GM23338 (cell line): ENCODE results near the gene MMD. TPM values are rescaled to one million over a fixed set of nuclear protein-coding genes. Genes with fewer than 3 reads are reported as not detected.

ENCODE experiments used
- ATAC-seq: fragments of 200-7000 bp; cut with Tn5 transposase; 3 replicates; pipeline ENCODE4 v1.9.1; 2020
- DNase-seq: peaks from one replicate; pipeline ENCODE4 v3.0.0-alpha.2; 2015; ENCODE audit warnings: low spot score
- H2AFZ ChIP-seq: fragments of 200-600 bp; sonication (generic); 2 replicates; pipeline ENCODE4 v1.8.0; 2016; ENCODE audit warnings: antibody characterized with exemption, mild to moderate bottlenecking, moderate library complexity
- H3F3A ChIP-seq: fragments of 200-600 bp; sonication (generic); replicated peaks from 2 replicates; pipeline ENCODE4 v1.8.0; 2017; ENCODE audit warnings: antibody characterized with exemption, mixed run types, low read depth
- H3K27ac ChIP-seq: fragments of 200-600 bp; sonication (generic); 2 replicates; pipeline ENCODE4 v1.6.1; 2016; ENCODE audit warnings: low read depth
- H3K27me3 ChIP-seq: fragments of 200-600 bp; sonication (generic); 2 replicates; pipeline ENCODE4 v1.8.0; 2016; ENCODE audit warnings: mild to moderate bottlenecking, mixed run types, moderate library complexity; ENCODE audit not compliant: insufficient read depth
- H3K36me3 ChIP-seq: fragments of 200-600 bp; sonication (generic); 2 replicates; pipeline ENCODE4 v1.8.0; 2016; ENCODE audit warnings: mild to moderate bottlenecking; ENCODE audit not compliant: insufficient read depth
- H3K4me1 ChIP-seq: fragments of 200-600 bp; sonication (generic); 2 replicates; pipeline ENCODE4 v1.8.0; 2016; ENCODE audit warnings: mild to moderate bottlenecking, moderate library complexity; ENCODE audit not compliant: insufficient read depth
- H3K4me2 ChIP-seq: fragments of 200-600 bp; sonication (generic); 2 replicates; pipeline ENCODE4 v1.7.1; 2017; ENCODE audit warnings: mixed run types
- H3K4me3 ChIP-seq: fragments of 200-600 bp; sonication (generic); 2 replicates; pipeline ENCODE4 v1.6.1; 2016; ENCODE audit warnings: mixed run types
- H3K79me2 ChIP-seq: fragments of 200-600 bp; sonication (generic); replicated peaks from 2 replicates; pipeline ENCODE4 v1.8.0; 2017; ENCODE audit warnings: mild to moderate bottlenecking; ENCODE audit not compliant: insufficient read depth
- H3K9me2 ChIP-seq: fragments of 200-600 bp; sonication (generic); 2 replicates; pipeline ENCODE4 v1.8.0; 2017; ENCODE audit not compliant: insufficient read depth
- H4K20me1 ChIP-seq: fragments of 200-600 bp; sonication (generic); replicated peaks from 2 replicates; pipeline ENCODE4 v1.8.0; 2017; ENCODE audit warnings: mild to moderate bottlenecking; ENCODE audit not compliant: insufficient read depth
- H3K27ac Mint-ChIP-seq: 2 replicates; pipeline ENCODE4 v1.8.0; 2020; ENCODE audit warnings: inconsistent platforms, mild to moderate bottlenecking, moderate library complexity, mixed read lengths
- H3K27me3 Mint-ChIP-seq: 3 replicates; pipeline ENCODE4 v1.8.0; 2022; ENCODE audit warnings: low read depth, mild to moderate bottlenecking, moderate library complexity, mixed read lengths, inconsistent platforms; ENCODE audit not compliant: insufficient read depth, poor library complexity
- H3K36me3 Mint-ChIP-seq: 3 replicates; pipeline ENCODE4 v1.8.0; 2021; ENCODE audit warnings: low read depth, mild to moderate bottlenecking, inconsistent platforms, moderate library complexity, mixed read lengths
- H3K4me1 Mint-ChIP-seq: 3 replicates; pipeline ENCODE4 v1.8.0; 2020; ENCODE audit warnings: mild to moderate bottlenecking, inconsistent platforms, mixed read lengths
- H3K4me3 Mint-ChIP-seq: 3 replicates; pipeline ENCODE4 v1.8.0; 2021; ENCODE audit warnings: moderate library complexity, mild to moderate bottlenecking, inconsistent platforms, mixed read lengths
- H3K9me3 Mint-ChIP-seq: 3 replicates; pipeline ENCODE4 v1.8.0; 2020; ENCODE audit warnings: moderate library complexity, mild to moderate bottlenecking, inconsistent platforms, mixed read lengths
- CREB1 ChIP-seq: fragments of 250-450 bp; sonication (Bioruptor Pico); IDR thresholded peaks from 2 replicates; pipeline ENCODE4 v1.5.0; 2020; ENCODE audit warnings: low read depth, mild to moderate bottlenecking, moderate library complexity
- EZH2 ChIP-seq: fragments of 200-600 bp; sonication (generic); IDR thresholded peaks from one replicate; pipeline ENCODE4 v1.8.0; 2017; ENCODE audit warnings: antibody characterized with exemption, mild to moderate bottlenecking, low read depth; ENCODE audit not compliant: unreplicated experiment
- EZH2phosphoT487 ChIP-seq: fragments of 200-600 bp; sonication (generic); IDR thresholded peaks from one replicate; pipeline ENCODE4 v1.8.1; 2018; ENCODE audit warnings: antibody characterized with exemption; ENCODE audit not compliant: unreplicated experiment
- POLR2AphosphoS5 ChIP-seq: IDR thresholded peaks from 2 replicates; pipeline ENCODE4 v1.6.1; 2016; ENCODE audit warnings: antibody characterized with exemption, low read depth
- ZNF114 ChIP-seq: fragments of 250-450 bp; sonication (Bioruptor Pico); IDR thresholded peaks from 2 replicates; pipeline ENCODE4 v1.5.0; 2020; ENCODE audit warnings: mild to moderate bottlenecking, moderate library complexity
- ZNF462 ChIP-seq: fragments of 250-450 bp; sonication (Bioruptor Pico); IDR thresholded peaks from 2 replicates; pipeline ENCODE4 v1.5.0; 2020; ENCODE audit warnings: mild to moderate bottlenecking, moderate library complexity
- polyA plus RNA-seq: library from polyadenylated mRNA; unstranded; fragments of >200 nt; fragmentation: Nextera tagmentation; extraction: Ambion mirVana; gene quantifications from 2 replicates; pipeline ENCODE4 v1.2.1, GENCODE V29; 2016
- total RNA-seq: library from RNA; depleted of rRNA; stranded (reverse); fragments of >200 nt; shearing (Covaris generic); gene quantifications from 2 replicates; pipeline ENCODE4 v1.2.3, GENCODE V29; 2014
- TF ChIP-seq, protein P1 (sequence below), 2 experiments: fragments of 200-600 bp in 1 of 2; sonication (generic) in 1 of 2; conservative IDR thresholded peaks; 2 replicates each; pipeline versions ENCODE4 v1.5.1 to v1.6.1; 2016 to 2017; ENCODE audit warnings: antibody characterized with exemption in 2 of 2, low read depth in 2 of 2, mild to moderate bottlenecking in 2 of 2, moderate library complexity in 1 of 2
- TF ChIP-seq, protein P2 (sequence below): IDR thresholded peaks from 2 replicates; pipeline ENCODE4 v1.6.1; 2016; ENCODE audit warnings: antibody characterized with exemption
- TF ChIP-seq, protein P3 (sequence below): IDR thresholded peaks from one replicate; pipeline ENCODE4 v1.6.1; 2018; ENCODE audit warnings: antibody characterized with exemption; ENCODE audit not compliant: unreplicated experiment

The MMD gene
- total and polyA plus RNA-seq, 2 experiments from 2014 or later: 46.4 to 47.0 TPM

- peaks cover 6% of the 10 kb centered on the region; the same call in 1 of the 2 replicates for H3K4me1 ChIP-seq
- peaks cover 4% of the 10 kb centered on the region; the same call in 1 of the 2 replicates for H3K9me2 ChIP-seq
- Mint-ChIP-seq H3K36me3 (no peaks in the 10 kb centered on the region), H3K27me3 (no peaks in the 10 kb centered on the region), H3K4me1 (peaks cover 15% of the 10 kb centered on the region), H3K9me3 (peaks cover 9% of the 10 kb centered on the region; the same call in 2 of the 3 replicates), H3K27ac (no peak overlapping the region), H3K4me3 (no peak overlapping the region)
- no peaks in the 10 kb centered on the region for H3K36me3 ChIP-seq
- TF ChIP-seq, protein P1, sequence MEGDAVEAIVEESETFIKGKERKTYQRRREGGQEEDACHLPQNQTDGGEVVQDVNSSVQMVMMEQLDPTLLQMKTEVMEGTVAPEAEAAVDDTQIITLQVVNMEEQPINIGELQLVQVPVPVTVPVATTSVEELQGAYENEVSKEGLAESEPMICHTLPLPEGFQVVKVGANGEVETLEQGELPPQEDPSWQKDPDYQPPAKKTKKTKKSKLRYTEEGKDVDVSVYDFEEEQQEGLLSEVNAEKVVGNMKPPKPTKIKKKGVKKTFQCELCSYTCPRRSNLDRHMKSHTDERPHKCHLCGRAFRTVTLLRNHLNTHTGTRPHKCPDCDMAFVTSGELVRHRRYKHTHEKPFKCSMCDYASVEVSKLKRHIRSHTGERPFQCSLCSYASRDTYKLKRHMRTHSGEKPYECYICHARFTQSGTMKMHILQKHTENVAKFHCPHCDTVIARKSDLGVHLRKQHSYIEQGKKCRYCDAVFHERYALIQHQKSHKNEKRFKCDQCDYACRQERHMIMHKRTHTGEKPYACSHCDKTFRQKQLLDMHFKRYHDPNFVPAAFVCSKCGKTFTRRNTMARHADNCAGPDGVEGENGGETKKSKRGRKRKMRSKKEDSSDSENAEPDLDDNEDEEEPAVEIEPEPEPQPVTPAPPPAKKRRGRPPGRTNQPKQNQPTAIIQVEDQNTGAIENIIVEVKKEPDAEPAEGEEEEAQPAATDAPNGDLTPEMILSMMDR (conservative IDR thresholded peaks at IDR 0.05; ENCODE audit: low read depth in 2 of 2): no peak
- TF ChIP-seq POLR2AphosphoS5: no peak
- TF ChIP-seq CREB1: no peak
- no peak for TF ChIP-seq ZNF462 (CRISPR knock-in tag)
- no peak for TF ChIP-seq EZH2
- no peak for TF ChIP-seq ZNF114 (CRISPR knock-in tag)
- TF ChIP-seq, protein P2, sequence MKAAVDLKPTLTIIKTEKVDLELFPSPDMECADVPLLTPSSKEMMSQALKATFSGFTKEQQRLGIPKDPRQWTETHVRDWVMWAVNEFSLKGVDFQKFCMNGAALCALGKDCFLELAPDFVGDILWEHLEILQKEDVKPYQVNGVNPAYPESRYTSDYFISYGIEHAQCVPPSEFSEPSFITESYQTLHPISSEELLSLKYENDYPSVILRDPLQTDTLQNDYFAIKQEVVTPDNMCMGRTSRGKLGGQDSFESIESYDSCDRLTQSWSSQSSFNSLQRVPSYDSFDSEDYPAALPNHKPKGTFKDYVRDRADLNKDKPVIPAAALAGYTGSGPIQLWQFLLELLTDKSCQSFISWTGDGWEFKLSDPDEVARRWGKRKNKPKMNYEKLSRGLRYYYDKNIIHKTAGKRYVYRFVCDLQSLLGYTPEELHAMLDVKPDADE: no peak
- TF ChIP-seq, protein P3, sequence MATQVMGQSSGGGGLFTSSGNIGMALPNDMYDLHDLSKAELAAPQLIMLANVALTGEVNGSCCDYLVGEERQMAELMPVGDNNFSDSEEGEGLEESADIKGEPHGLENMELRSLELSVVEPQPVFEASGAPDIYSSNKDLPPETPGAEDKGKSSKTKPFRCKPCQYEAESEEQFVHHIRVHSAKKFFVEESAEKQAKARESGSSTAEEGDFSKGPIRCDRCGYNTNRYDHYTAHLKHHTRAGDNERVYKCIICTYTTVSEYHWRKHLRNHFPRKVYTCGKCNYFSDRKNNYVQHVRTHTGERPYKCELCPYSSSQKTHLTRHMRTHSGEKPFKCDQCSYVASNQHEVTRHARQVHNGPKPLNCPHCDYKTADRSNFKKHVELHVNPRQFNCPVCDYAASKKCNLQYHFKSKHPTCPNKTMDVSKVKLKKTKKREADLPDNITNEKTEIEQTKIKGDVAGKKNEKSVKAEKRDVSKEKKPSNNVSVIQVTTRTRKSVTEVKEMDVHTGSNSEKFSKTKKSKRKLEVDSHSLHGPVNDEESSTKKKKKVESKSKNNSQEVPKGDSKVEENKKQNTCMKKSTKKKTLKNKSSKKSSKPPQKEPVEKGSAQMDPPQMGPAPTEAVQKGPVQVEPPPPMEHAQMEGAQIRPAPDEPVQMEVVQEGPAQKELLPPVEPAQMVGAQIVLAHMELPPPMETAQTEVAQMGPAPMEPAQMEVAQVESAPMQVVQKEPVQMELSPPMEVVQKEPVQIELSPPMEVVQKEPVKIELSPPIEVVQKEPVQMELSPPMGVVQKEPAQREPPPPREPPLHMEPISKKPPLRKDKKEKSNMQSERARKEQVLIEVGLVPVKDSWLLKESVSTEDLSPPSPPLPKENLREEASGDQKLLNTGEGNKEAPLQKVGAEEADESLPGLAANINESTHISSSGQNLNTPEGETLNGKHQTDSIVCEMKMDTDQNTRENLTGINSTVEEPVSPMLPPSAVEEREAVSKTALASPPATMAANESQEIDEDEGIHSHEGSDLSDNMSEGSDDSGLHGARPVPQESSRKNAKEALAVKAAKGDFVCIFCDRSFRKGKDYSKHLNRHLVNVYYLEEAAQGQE: no peak
- TF ChIP-seq EZH2phosphoT487: no peak
- H2AFZ ChIP-seq: no peak overlapping the region
- H3K4me3 ChIP-seq: no peak overlapping the region
- H3K4me2 ChIP-seq: no peak overlapping the region
- no peaks in the 10 kb centered on the region for H3K27me3 ChIP-seq
- no peaks in the 10 kb centered on the region for H3K79me2 ChIP-seq
- no peak overlapping the region for H3K27ac ChIP-seq
- DNase-seq (no peak), ATAC-seq (no peak)
- no peaks in the 10 kb centered on the region for H3F3A ChIP-seq
- H4K20me1 ChIP-seq: no peaks in the 10 kb centered on the region
Observed at GRCh38 chr17:55345132-55345531, 76.5 kb downstream of the MMD start.
